Suppressor macrophage treated with lipopolysaccharide for 1 hour (primary cell): ENCODE measurements around the gene COX8C.

Experiments used
- DNase-seq, 3 donors: peaks; one replicate each; pipeline ENCODE4 v3.0.0-alpha.2; 2020 to 2022

Gene COX8C

GRCh38 chr14:93346926-93347721 lies at the start of gene COX8C:
TSS of gene COX8C (plus strand) at chr14:93347182. CDS start at chr14:93347269, 87 bp downstream.
- DNase-seq: no peak

DNA sequence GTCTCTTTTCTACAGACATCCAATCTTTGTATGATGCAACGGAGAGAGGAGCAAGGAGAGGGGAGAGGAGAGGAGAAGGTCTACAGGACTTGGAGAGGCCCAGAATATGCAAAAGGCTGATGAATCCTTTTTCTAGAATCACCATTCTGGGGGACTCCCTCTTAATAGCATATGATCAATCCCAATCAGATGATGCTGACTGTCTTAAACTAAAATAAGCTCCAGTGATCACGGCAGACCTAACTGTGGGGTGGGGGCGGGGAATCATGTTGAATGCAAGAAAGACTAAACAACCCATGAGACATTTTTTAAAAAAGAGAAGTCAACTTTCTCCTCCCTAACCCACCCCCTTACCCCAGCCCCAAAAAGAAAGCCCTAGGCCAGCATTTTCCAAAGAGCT lies 47.6 kb upstream of the COX8C start:
- peak; percentile 74 to 86 (median 78) for DNase-seq

DNA sequence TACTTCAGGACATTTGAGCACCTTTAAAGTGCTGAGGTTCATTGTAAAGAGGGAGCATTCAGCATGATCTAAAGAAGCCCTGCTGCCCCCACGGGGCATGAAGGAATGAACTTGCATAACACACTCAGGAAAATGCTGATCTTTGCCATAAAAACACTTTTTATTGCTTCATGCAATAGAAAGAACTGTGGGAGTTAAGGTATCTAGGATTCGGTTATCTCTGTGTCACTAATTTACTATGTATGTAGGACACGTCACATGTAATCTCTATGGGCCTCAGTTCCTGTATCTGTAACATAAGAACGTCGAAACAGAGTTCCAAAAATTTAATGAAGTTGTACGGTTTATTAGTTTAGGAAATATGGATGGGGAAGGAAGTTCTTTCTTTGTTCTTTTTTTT lies 47.1 kb upstream of the COX8C start:
- DNase-seq: peak in 2 of 3 donors; percentile 26 to 41

DNA sequence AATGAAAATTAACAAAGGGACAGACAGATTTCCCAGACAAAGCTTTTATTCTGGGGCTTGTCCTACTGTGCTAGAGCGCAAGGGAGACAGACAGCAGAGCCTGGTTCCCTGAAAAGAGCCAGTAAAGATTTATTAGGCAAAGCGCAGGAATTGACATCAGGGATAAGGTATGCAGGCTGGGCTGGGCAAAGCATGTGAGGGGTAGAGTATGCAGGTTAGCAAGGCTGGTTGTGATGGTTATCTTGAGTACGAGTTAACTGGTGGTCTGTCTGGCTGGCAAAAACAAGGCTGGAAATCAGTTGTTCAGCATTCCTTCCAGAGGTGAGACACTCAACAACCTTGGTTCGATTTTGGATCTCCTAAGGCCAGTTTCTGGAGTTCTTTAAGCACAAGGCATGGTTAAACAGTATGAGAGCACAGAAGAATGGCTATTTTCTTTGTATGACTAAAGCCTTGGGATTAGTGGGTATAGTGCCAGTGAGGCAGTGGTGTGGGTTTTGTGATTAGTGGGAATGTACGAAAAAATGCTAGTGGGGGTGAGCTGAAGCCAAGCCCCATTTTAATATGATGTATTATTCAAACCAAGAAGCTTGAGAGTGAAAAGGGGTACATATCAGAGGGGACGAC lies 45.0 kb upstream of the COX8C start:
- no peak for DNase-seq

DNA sequence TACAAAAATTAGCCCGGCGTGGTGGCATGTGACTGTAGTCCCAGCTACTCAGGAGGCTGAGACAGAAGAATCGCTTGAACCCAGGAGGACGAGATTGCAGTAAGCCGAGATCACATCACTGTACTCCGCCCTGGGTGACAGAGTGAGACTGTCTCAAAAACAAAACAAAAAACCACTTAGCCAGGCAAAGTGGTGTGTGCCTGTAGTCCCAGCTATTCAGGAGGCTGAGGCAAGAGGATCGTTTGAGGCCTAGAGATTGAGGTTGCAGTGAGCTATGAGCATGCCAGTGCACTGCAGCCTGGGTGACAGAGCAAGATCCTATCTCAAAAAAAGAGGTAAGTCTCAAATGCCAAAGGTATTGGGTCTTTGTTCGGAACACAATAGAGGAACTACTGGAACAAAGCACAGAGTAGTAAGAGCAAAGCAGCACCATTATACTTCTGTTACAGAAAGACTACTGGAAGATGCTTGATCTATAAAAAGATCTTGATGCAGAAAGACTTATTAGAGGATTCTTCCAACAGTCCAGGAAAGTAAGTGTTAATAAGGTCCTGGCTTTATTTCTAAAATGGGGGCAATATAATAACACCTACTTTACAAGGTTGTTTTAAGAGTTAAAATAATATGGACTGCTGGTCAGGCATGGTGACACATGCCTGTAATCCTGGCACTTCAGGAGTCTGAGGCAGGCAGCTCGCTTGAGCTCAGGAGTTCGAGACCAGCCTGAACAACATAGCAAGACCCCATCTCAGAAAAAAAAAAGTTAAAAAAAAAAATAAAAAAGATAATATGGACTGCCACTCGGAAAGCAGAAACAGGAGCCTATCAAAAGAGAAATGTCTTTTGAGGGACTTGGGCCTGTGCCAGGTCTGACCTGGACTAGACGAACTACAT lies 44.0 kb upstream of the COX8C start:
- DNase-seq: no peak

DNA sequence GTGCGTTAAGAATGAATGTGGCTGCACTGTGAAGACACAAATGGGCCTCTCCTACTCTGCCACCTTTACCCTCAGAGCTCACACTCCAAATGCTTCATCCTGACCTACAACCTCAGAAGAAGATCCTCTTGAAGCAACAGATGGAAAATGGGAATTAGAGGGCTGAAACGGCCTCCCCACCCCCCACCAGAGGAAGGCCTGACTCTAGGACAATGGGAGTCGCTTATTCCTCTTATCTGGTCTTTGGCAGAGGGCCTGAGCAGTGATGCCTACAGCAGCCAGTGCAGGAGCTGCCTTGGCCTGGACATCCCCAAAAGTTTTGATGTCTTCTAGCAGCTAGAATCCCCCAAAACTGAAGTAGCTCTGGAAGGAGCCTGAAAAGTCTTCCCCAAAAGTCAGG lies 43.3 kb upstream of the COX8C start:
- no peak for DNase-seq

- DNase-seq: peak in 2 of 3 donors; percentile 26 to 36
These were observed 42.2 kb upstream of the COX8C start for GRCh38 chr14:93304771-93305170.

GRCh38 chr14:93305725-93306418 lies 41.1 kb upstream of the COX8C start:
- DNase-seq: peak in 2 of 3 donors; percentile 24 to 33

GRCh38 chr14:93306812-93307211 lies 40.2 kb upstream of the COX8C start:
- DNase-seq: no peak

DNA sequence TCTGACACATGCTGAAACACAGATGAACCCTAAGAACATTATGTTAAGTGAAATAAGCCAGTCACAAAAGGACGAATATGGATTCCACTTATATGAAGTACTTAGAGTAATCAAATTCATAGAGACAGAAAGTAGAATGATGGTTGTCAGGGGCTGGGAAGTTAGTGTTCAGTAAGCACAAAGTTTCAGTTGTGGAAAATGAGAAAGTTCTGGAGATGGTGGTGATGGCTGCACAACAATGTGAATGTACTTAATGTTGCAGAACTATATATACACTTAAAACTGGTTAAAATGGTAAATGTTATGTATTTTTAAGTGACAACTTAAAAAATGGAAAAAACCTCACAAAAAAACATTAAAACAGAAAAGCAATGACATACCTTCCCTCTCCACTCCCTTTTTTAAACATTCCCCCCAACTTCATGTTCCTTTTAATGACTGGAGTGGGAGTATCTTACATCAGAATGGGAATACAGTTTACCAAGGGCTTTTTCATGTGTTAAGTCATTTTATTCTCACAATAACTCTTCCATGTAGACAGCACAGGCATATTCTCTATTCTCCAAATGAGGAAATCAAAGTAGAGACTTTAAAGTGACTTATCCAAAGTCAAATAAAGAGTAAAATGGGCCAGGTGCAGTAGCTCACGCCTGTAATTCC lies 38.2 kb upstream of the COX8C start:
- peak; percentile 52 to 81 (median 74) for DNase-seq

DNA sequence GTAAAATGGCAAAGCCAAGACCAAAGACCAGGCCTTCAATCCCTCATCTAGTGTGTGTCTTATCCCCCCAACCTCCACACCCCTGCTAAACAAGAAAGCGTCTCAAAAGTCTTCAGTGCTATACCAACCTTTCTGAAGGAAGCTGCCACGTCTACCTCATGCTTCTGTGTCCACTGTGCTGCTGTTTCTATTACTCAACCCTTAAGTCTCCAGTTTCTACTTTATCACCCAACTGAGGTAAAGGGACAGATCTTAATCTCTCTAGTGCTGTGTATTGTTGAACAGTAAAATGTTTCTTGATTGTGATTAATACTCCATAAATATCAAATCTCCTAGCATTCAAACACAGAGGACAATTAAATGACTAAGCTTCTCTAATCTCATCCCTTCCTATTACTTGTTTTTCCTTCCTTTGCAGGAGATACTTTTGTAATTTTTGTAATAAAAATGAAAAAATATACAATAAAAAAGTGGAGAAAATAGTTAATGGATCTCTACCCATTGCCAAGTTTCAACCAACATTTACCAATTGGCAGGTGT lies 37.5 kb upstream of the COX8C start:
- no peak for DNase-seq

DNA sequence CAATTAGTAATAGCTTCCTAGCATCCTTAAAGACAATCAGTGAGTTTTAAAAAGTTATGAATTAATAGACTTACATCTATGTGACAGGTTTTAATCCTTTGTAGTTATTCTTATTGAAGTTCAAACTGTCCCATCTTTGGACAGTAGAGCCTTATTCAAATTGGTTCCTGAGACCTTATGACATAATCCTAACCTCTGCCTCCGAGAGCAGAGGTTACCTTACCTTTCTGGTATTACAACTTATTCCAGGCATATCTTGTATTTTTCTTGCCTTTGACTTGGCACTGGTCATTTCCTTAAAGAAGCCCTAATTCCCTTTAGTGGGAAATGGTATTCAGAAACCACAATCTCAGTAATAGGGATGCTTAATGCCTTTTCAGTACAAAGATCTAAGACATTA lies 35.9 kb upstream of the COX8C start:
- DNase-seq: no peak

GRCh38 chr14:93315575-93315974 lies 31.4 kb upstream of the COX8C start:
- DNase-seq: no peak

DNA sequence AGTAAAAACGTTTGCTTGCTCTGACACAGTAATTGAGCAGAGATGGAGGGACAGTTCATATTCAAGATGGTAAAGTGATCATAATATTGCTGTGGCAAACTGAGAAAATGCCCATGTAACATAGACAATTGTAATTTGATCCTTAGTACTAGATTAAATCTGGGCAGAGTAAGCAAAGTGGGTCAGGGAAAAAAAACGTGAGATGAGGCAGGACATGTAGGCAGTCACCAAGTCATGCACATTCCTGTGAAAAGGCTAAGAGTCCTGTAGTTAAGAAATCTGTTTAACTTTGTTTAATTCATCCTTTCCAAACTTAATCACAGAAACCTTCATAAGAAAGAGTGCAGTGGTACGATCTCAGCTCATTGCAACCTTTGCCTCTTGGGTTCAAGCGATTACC lies 30.3 kb upstream of the COX8C start:
- DNase-seq: no peak

DNA sequence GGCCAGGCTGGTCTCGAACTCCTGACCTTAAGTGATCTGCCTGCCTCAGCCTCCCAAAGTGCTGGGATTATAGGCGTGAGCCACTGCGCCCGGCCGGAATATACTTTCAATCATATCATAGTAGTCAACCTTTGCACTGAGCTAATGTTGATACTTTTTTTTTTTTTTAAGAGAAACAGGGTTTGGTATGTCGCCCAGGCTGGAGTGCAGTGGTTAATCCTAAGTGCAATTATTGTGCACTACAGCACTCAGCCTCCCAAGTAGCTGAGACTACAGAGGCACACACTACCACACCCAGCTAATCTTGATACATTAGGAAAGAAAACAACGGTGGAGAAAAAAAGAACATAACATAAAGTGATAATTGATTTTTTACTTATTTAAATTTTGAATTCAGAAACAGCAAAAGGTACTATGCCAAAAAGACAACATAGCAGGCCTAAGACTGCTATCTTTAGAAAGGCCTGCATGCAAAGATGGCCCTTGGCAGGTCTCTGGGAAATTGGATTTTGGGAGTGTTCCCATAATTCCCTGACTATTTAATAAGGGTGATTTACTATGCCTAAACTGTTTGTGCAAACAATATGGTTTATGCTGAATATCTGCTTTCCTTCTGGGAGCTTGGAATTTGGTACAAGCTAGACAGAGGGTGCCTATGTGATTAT lies 29.6 kb upstream of the COX8C start:
- DNase-seq: no peak

GRCh38 chr14:93317875-93318807 lies 28.8 kb upstream of the COX8C start:
- peak; percentile 87 to 92 (median 90) for DNase-seq

DNA sequence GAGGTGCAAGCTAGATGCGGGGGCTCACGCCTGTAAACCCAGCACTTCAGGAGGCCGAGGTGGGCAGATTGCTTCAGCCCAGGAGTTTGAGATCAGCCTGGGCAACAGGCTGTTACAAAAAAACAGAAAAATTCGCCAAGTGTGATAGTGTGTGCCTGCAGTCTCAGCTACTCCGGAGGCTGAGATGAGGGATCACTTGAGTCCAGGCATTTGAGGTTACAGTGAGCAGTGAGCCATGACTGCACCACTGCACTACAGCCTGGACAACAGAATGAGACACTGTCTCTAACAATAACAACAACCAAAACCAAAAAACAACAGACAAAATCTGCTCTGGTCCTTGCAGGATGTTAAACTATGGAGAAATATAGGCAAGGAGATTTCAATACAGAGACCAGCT lies 28.1 kb upstream of the COX8C start:
- no peak for DNase-seq

GRCh38 chr14:93319494-93319893 lies 27.5 kb upstream of the COX8C start:
- DNase-seq: no peak

- no peak for DNase-seq
These were observed 27.0 kb upstream of the COX8C start for GRCh38 chr14:93319958-93320357.

GRCh38 chr14:93320489-93320888 lies 26.5 kb upstream of the COX8C start:
- no peak for DNase-seq
